Transverse colon (tissue), 4 donors: ENCODE results near the gene BNIP3. TPM values are rescaled to one million over a fixed set of nuclear protein-coding genes. Genes with fewer than 3 reads are reported as not detected.

Experiments used
- DNase-seq: peaks from one replicate; pipeline ENCODE4 v3.0.0-alpha.2; 2019
- H3K27ac ChIP-seq, 4 donors: fragments of 200-600 bp; sonication (generic); 2 replicates each; pipeline ENCODE4 v1.5.1; 2016 to 2018; ENCODE audit warnings: inconsistent platforms in 4 of 4
- H3K27me3 ChIP-seq: fragments of 200-600 bp; sonication (generic); 2 replicates; pipeline ENCODE4 v1.5.1; 2017; ENCODE audit warnings: inconsistent platforms
- H3K36me3 ChIP-seq, 4 donors: fragments of 200-600 bp; sonication (generic); 2 replicates each; pipeline ENCODE4 v1.5.1; 2017 to 2019; ENCODE audit warnings: inconsistent platforms in 4 of 4
- H3K4me1 ChIP-seq, 4 donors: fragments of 200-600 bp; sonication (generic); 2 replicates each; pipeline ENCODE4 v1.5.1; 2017 to 2020; ENCODE audit warnings: inconsistent platforms in 4 of 4
- H3K4me3 ChIP-seq, 4 donors: fragments of 200-600 bp; sonication (generic); 1 replicate in 1 of 4; 2 replicates in 3 of 4; pipeline versions ENCODE4 v1.5.1 to v1.6.1; 2017 to 2019; ENCODE audit warnings: inconsistent platforms in 4 of 4
- H3K9me3 ChIP-seq, 2 donors: fragments of 200-600 bp; sonication (generic); 2 replicates each; pipeline ENCODE4 v1.5.1; 2017 to 2019; ENCODE audit warnings: inconsistent platforms in 2 of 2
- EP300 ChIP-seq: sonication (generic); formaldehyde crosslinking; IDR thresholded peaks from one replicate; pipeline ENCODE4 v1.6.1; 2017; ENCODE audit warnings: antibody characterized with exemption, low read depth
- POLR2A ChIP-seq: fragments of 450-650 bp; IDR thresholded peaks from one replicate; pipeline ENCODE4 v1.6.1; 2016; ENCODE audit warnings: antibody characterized with exemption, mild to moderate bottlenecking, moderate library complexity
- POLR2AphosphoS5 ChIP-seq, 3 donors: sonication (generic); formaldehyde crosslinking; IDR thresholded peaks; one replicate each; pipeline ENCODE4 v1.6.1; 2016; ENCODE audit warnings: antibody characterized with exemption in 3 of 3
- WGBS, 2 donors: methylation state at CpG; one replicate each; pipeline ENCODE4 v1.1.5; 2018; ENCODE audit warnings: low coverage in 1 of 2; 5-methylcytosine and 5-hydroxymethylcytosine counted together
- in situ Hi-C, 4 donors: fragments of 200-750 bp; cut with MboI; loops; one replicate each; pipeline versions ENCODE4 v1.15.0 to v1.15.1; 2017; ENCODE audit warnings: low sequenced_read_pairs in 3 of 4, low pct_ligation_motif_present in 1 of 4, low pct_unique_long_range_greater_than_20kb in 1 of 4
- intact Hi-C: fragments of 100-400 bp; cut with DNase I; formaldehyde crosslinking; loops from one replicate; pipeline ENCODE4 v1.15.1; 2023; ENCODE audit warnings: low total_unique reads
- total RNA-seq, 4 donors: library from RNA; depleted of rRNA; stranded (reverse); fragments of >200 nt; gene quantifications; one replicate each; pipeline ENCODE4 v1.1.0, GENCODE V29; 2016
- TF ChIP-seq, protein P1 (sequence below), 5 experiments: fragments of 200-600 bp in 3 of 5; fragments of 450-650 bp in 2 of 5; sonication (generic) in 3 of 5; IDR thresholded peaks; 1 replicate in 2 of 5; 2 replicates in 3 of 5; pipeline ENCODE4 v1.5.1; 2016 to 2017; ENCODE audit warnings: antibody characterized with exemption in 5 of 5, inconsistent platforms in 3 of 5, mild to moderate bottlenecking in 2 of 5, moderate library complexity in 1 of 5

The BNIP3 gene
- total RNA-seq, 4 donors from 2014 or later = 9.7 to 36.8 (median 27.6) TPM

DNA sequence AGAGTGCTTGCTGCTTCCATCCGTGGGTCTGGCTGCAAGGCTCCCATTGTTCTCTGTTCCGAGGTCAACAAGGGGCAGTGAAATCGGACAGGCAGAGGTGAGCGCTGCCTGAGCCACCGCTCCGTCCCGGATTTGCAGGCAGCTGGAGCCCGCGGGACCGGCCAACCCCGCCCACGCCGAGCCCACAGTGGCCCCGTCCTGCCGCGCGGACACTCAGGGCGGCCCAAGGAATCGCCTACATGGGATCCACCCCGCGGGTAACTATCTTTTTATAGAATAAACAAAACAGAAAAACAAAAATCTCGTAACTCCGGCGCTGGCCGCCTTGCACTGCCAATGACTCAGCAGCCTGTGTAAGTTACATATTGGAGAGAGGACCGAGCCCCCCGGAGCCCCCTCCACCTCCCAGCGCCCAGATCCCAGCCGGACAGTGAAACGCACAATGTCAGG, 1.9 kb downstream of the BNIP3 start:
- Histone ChIP-seq H3K9me3 (no peaks in the 10 kb centered on the region), H3K27me3 (peaks cover 38% of the 10 kb centered on the region), H3K4me3 (peak overlapping the region in 3 of 4 donors; percentile 5 to 78 (median 13)), H3K27ac (no peak overlapping the region), H3K4me1 (peaks cover 4 to 26% (median 18%) of the 10 kb centered on the region in 4 donors), H3K36me3 (no peaks in the 10 kb centered on the region)
- no peak for DNase-seq
- 29 to 53% methylated on average over 3 to 30 of the region's 30 CpGs for WGBS, 2 donors
- intact Hi-C loops (loop anchor here (2.0 kb wide), 1 partner anchor 43 kb away; no protein-coding TSS in a partner anchor), in situ Hi-C loops (no loop called here)
- TF ChIP-seq POLR2A = no peak
- TF ChIP-seq, protein P1, sequence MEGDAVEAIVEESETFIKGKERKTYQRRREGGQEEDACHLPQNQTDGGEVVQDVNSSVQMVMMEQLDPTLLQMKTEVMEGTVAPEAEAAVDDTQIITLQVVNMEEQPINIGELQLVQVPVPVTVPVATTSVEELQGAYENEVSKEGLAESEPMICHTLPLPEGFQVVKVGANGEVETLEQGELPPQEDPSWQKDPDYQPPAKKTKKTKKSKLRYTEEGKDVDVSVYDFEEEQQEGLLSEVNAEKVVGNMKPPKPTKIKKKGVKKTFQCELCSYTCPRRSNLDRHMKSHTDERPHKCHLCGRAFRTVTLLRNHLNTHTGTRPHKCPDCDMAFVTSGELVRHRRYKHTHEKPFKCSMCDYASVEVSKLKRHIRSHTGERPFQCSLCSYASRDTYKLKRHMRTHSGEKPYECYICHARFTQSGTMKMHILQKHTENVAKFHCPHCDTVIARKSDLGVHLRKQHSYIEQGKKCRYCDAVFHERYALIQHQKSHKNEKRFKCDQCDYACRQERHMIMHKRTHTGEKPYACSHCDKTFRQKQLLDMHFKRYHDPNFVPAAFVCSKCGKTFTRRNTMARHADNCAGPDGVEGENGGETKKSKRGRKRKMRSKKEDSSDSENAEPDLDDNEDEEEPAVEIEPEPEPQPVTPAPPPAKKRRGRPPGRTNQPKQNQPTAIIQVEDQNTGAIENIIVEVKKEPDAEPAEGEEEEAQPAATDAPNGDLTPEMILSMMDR (IDR thresholded peaks at IDR 0.05) = no peak
- no peak for TF ChIP-seq EP300
- no peak for TF ChIP-seq POLR2AphosphoS5 (IDR thresholded peaks at IDR 0.05)

- H3K4me3 ChIP-seq = peak overlapping the region in 1 of 4 donors; percentile 78
- in situ Hi-C loops (no loop called here), intact Hi-C loops (loop anchor here (2.0 kb wide), 1 partner anchor 43 kb away; no protein-coding TSS in a partner anchor)
- DNase-seq = no peak
- H3K27me3 ChIP-seq = peaks cover 38% of the 10 kb centered on the region
- no peaks in the 10 kb centered on the region for H3K36me3 ChIP-seq
- WGBS, 2 donors = 74 to 79% methylated on average over 5 to 7 of the region's 7 CpGs
- H3K4me1 ChIP-seq = peaks cover 4 to 26% (median 18%) of the 10 kb centered on the region in 4 donors
- no peak overlapping the region for H3K27ac ChIP-seq
- no peaks in the 10 kb centered on the region for H3K9me3 ChIP-seq
- TF ChIP-seq, protein P1 (IDR thresholded peaks at IDR 0.05) = no peak
- TF ChIP-seq POLR2AphosphoS5 (IDR thresholded peaks at IDR 0.05) = no peak
- no peak for TF ChIP-seq EP300
- no peak for TF ChIP-seq POLR2A
Observed at GRCh38 chr10:131979336-131979735, 2.4 kb downstream of the BNIP3 start.

- no peak overlapping the region for H3K27ac ChIP-seq
- H3K27me3 ChIP-seq = peaks cover 38% of the 10 kb centered on the region
- in situ Hi-C loops = no loop called here
- H3K4me3 ChIP-seq = no peak overlapping the region
- DNase-seq = no peak
- H3K36me3 ChIP-seq = no peaks in the 10 kb centered on the region
- TF ChIP-seq, protein P1 (IDR thresholded peaks at IDR 0.05) = no peak
- TF ChIP-seq POLR2A = no peak
- peaks cover 4 to 26% (median 18%) of the 10 kb centered on the region in 4 donors for H3K4me1 ChIP-seq
- whole genome bisulfite sequencing, 2 donors = 86 to 88% methylated on average over 6 of the region's 6 CpGs
- intact Hi-C loops = loop anchor here (2.0 kb wide), 1 partner anchor 44 kb away; no protein-coding TSS in a partner anchor
- no peaks in the 10 kb centered on the region for H3K9me3 ChIP-seq
Observed at GRCh38 chr10:131978851-131979250, 2.9 kb downstream of the BNIP3 start.

DNA sequence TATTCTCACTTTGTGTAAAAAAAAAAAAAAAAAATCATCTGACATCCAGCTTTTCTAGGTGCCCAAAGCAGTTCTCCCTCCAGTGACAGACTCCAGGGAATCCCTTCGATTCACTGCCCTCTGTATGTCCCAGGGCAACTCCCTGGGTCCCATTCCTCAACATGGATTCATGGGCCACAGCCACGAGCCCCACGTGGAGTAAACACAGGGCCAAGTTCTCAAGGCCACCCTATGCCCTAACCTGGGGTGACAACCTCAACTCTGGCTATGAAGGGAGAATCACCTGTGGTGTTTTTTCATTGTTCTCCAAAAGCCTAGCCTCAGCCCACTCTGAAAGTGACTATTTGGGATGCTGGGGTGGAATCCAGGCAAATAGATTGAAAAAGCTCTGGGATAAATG, 3.4 kb downstream of the BNIP3 start:
- Histone ChIP-seq H3K9me3 (no peaks in the 10 kb centered on the region), H3K4me3 (no peak overlapping the region), H3K27me3 (peaks cover 36% of the 10 kb centered on the region), H3K4me1 (peaks cover 4 to 26% (median 20%) of the 10 kb centered on the region in 4 donors), H3K36me3 (no peaks in the 10 kb centered on the region), H3K27ac (no peak overlapping the region)
- 75% methylated on average over 3 of the region's 3 CpGs; no CpG with 5 or more reads in 1 of the 2 donors for WGBS, 2 donors
- in situ Hi-C loops (no loop called here), intact Hi-C loops (loop anchor here (2.0 kb wide), 1 partner anchor 44 kb away; no protein-coding TSS in a partner anchor)
- no peak for DNase-seq
- TF ChIP-seq, protein P1 (IDR thresholded peaks at IDR 0.05) = no peak
- no peak for TF ChIP-seq POLR2A
- no peak for TF ChIP-seq POLR2AphosphoS5 (IDR thresholded peaks at IDR 0.05)
- TF ChIP-seq EP300 = no peak
